ENCODE data around the gene PLG. TPM values are rescaled to one million over a fixed set of nuclear protein-coding genes. Genes with fewer than 3 reads are reported as not detected.
"Not testable (repeated sequence)": the region's sequence is repeated elsewhere in the genome, so short reads cannot be mapped to it uniquely, and the experiment has no call there.

The PLG gene
- total RNA-seq, 2 experiments from 2014 or later, result not detected

GRCh38 chr6:160780656-160781055 is 78.6 kb downstream of the PLG start:
- H3K27me3 Mint-ChIP-seq, H3K4me3 Mint-ChIP-seq, H3K4me1 Mint-ChIP-seq, H3K9me3 Mint-ChIP-seq, H3K36me3 Mint-ChIP-seq, H3K27ac Mint-ChIP-seq, DNase-seq: not testable (repeated sequence)

GRCh38 chr6:160781298-160781697 is 79.3 kb downstream of the PLG start:
- no peaks in the 10 kb centered on the region for H3K9me3 Mint-ChIP-seq
- H3K4me3 Mint-ChIP-seq, result no peak overlapping the region
- peaks cover 12% of the 10 kb centered on the region for H3K27me3 Mint-ChIP-seq
- H3K4me1 Mint-ChIP-seq, result no peaks in the 10 kb centered on the region
- H3K36me3 Mint-ChIP-seq, result no peaks in the 10 kb centered on the region
- no peak for DNase-seq
- no peak overlapping the region for H3K27ac Mint-ChIP-seq

GRCh38 chr6:160782228-160782627 is 80.2 kb downstream of the PLG start:
- peaks cover 16% of the 10 kb centered on the region for H3K27me3 Mint-ChIP-seq
- H3K9me3 Mint-ChIP-seq, result no peaks in the 10 kb centered on the region
- H3K4me3 Mint-ChIP-seq, result no peak overlapping the region
- H3K27ac Mint-ChIP-seq, result no peak overlapping the region
- no peaks in the 10 kb centered on the region for H3K4me1 Mint-ChIP-seq
- DNase-seq, result no peak
- no peaks in the 10 kb centered on the region for H3K36me3 Mint-ChIP-seq

- DNase-seq, result no peak
- H3K4me1 Mint-ChIP-seq, result no peaks in the 10 kb centered on the region
- peaks cover 24% of the 10 kb centered on the region for H3K27me3 Mint-ChIP-seq
- peaks cover 2% of the 10 kb centered on the region for H3K9me3 Mint-ChIP-seq
- H3K36me3 Mint-ChIP-seq, result no peaks in the 10 kb centered on the region
- H3K27ac Mint-ChIP-seq, result no peak overlapping the region
- no peak overlapping the region for H3K4me3 Mint-ChIP-seq
These were observed 81.7 kb downstream of the PLG start for GRCh38 chr6:160783741-160784140.

DNA sequence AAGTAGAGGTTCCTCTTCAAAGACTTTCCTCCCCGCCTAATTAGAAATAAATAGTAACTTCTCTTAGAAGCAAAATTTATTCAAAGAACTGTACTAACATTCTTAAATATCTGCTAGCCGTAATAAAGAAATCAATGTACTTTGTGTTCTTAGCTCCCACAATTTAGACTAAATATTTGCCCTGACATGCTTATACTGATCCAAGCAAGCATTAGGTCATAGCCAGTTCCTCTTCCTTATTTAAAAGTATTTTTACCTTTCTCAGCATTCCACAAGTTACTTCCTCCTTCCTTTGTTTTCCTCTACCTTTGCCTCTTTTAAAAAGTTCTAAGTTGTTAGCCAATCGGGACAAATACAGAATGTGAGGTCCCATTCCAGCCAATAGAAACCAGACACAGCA is 86.1 kb downstream of the PLG start:
- not testable (repeated sequence) for H3K36me3 Mint-ChIP-seq

GRCh38 chr6:160788806-160789205 is 86.8 kb downstream of the PLG start:
- peaks cover 17% of the 10 kb centered on the region for H3K27me3 Mint-ChIP-seq
- no peak overlapping the region for H3K4me3 Mint-ChIP-seq
- no peak for DNase-seq
- H3K9me3 Mint-ChIP-seq, result peaks cover 6% of the 10 kb centered on the region
- no peak overlapping the region for H3K27ac Mint-ChIP-seq
- peaks cover 5% of the 10 kb centered on the region for H3K4me1 Mint-ChIP-seq
- no peaks in the 10 kb centered on the region for H3K36me3 Mint-ChIP-seq

More for the DNA sequence above, 86.1 kb downstream of the PLG start:
- H3K9me3 Mint-ChIP-seq, H3K4me1 Mint-ChIP-seq, H3K4me3 Mint-ChIP-seq, H3K27ac Mint-ChIP-seq, DNase-seq: not testable (repeated sequence)
- peaks cover 17% of the 10 kb centered on the region for H3K27me3 Mint-ChIP-seq

DNA sequence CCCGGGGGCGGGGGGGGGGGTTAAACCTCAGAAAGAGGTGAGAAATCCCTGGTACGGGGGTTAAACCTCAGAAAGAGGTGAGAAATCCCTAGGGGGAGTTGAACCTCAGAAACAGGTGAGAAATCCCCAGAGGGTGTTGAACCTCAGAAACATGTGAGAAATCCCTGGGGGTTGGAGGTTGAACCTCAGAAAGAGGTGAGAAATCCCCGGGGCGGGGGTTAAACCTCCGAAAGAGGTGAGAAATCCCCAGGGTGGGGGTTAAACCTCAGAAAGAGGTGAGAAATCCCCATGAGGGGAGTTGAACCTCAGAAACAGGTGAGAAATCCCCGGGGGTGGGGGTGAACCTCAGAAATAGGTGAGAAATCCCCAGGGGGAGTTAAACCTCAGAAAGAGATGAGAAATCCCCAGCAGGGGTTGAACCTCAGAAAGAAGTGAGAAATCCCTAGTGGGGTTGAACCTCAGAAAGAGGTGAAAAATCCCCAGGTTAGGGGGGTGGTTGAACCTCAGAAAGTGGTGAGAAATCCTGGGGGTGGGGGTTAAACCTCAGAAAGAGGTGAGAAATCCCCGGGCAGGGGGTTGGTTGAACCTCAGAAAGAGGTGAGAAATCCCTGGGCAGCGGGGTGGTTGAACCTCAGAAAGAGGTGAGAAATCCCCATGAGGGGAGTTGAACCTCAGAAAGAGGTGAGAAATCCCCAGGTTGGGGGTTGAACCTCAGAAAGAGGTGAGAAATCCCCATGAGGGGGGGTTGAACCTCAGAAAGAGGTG is 87.4 kb downstream of the PLG start:
- H3K9me3 Mint-ChIP-seq, result peaks cover 6% of the 10 kb centered on the region
- H3K27ac Mint-ChIP-seq, result no peak overlapping the region
- DNase-seq, result no peak
- peaks cover 5% of the 10 kb centered on the region for H3K4me1 Mint-ChIP-seq
- no peak overlapping the region for H3K4me3 Mint-ChIP-seq
- no peaks in the 10 kb centered on the region for H3K36me3 Mint-ChIP-seq
- peaks cover 17% of the 10 kb centered on the region for H3K27me3 Mint-ChIP-seq

- H3K36me3 Mint-ChIP-seq, result no peaks in the 10 kb centered on the region
- DNase-seq, result no peak
- no peak overlapping the region for H3K4me3 Mint-ChIP-seq
- H3K27ac Mint-ChIP-seq, result no peak overlapping the region
- peaks cover 5% of the 10 kb centered on the region for H3K4me1 Mint-ChIP-seq
- peaks cover 6% of the 10 kb centered on the region for H3K9me3 Mint-ChIP-seq
- peaks cover 17% of the 10 kb centered on the region for H3K27me3 Mint-ChIP-seq
These were observed 88.2 kb downstream of the PLG start for GRCh38 chr6:160790028-160790792.

- Mint-ChIP-seq H3K36me3 (no peaks in the 10 kb centered on the region), H3K4me3 (no peak overlapping the region), H3K4me1 (peaks cover 5% of the 10 kb centered on the region), H3K27me3 (peaks cover 11% of the 10 kb centered on the region), H3K27ac (no peak overlapping the region), H3K9me3 (peaks cover 6% of the 10 kb centered on the region)
- DNase-seq, result no peak
These were observed 89.4 kb downstream of the PLG start for GRCh38 chr6:160791459-160791858.

- no peak overlapping the region for H3K27ac Mint-ChIP-seq
- no peak overlapping the region for H3K4me3 Mint-ChIP-seq
- DNase-seq, result no peak
- H3K27me3 Mint-ChIP-seq, result peaks cover 10% of the 10 kb centered on the region
- H3K36me3 Mint-ChIP-seq, result no peaks in the 10 kb centered on the region
- peaks cover 8% of the 10 kb centered on the region for H3K9me3 Mint-ChIP-seq
- peaks cover 5% of the 10 kb centered on the region for H3K4me1 Mint-ChIP-seq
These were observed 90.0 kb downstream of the PLG start for GRCh38 chr6:160791981-160792418.

- DNase-seq, result no peak
- peaks cover 5% of the 10 kb centered on the region for H3K4me1 Mint-ChIP-seq
- peaks cover 9% of the 10 kb centered on the region for H3K9me3 Mint-ChIP-seq
- no peaks in the 10 kb centered on the region for H3K36me3 Mint-ChIP-seq
- no peak overlapping the region for H3K27ac Mint-ChIP-seq
- H3K4me3 Mint-ChIP-seq, result no peak overlapping the region
- H3K27me3 Mint-ChIP-seq, result peaks cover 4% of the 10 kb centered on the region
These were observed 90.7 kb downstream of the PLG start for GRCh38 chr6:160792708-160793107.

DNA sequence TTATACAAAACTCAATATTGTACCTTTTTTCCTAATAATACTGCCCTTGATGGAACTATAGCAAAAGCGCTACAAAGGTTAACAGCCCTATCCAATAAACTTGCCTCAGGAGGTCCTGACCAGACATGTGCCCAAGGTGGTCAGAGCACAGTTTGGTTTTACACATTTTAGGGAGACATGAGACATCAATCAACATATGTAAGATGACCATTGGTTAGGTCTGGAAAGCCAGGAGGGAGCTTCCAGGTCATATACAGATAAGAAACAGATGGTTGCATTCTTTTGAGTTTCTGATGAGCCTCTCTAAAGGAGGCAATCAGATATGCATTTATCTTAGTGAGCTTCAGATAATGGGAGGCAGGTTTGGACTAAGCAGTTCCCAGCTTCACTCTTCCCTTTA is 91.6 kb downstream of the PLG start:
- Mint-ChIP-seq H3K4me1 (peaks cover 5% of the 10 kb centered on the region), H3K36me3 (no peaks in the 10 kb centered on the region), H3K27ac (no peak overlapping the region)

DNA sequence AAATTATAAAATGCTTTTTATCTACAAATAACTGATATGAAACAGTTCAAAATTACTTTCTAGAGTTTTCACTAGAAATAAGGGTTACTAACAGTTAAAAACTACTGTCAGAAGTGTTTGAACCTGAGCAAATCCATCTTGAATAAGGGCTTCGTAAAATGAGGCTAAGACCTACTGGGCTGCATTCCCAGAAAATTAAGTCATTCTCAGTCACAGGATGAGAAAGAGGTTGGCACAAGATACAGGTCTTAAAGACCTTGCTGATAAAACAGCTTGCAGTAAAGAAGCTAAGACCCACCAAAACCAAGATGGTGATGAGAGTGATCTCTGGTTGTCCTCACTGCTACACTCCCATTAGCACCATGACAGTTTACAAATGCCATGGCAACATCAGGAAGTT is 93.7 kb downstream of the PLG start:
- H3K36me3 Mint-ChIP-seq, result no peaks in the 10 kb centered on the region
- H3K4me1 Mint-ChIP-seq, result peaks cover 5% of the 10 kb centered on the region
- H3K9me3 Mint-ChIP-seq, result peaks cover 13% of the 10 kb centered on the region
- H3K27me3 Mint-ChIP-seq, result peaks cover 4% of the 10 kb centered on the region
- DNase-seq, result no peak
- no peak overlapping the region for H3K27ac Mint-ChIP-seq
- H3K4me3 Mint-ChIP-seq, result no peak overlapping the region

More for the DNA sequence above, 91.6 kb downstream of the PLG start:
- H3K9me3 Mint-ChIP-seq, result peaks cover 10% of the 10 kb centered on the region
- no peaks in the 10 kb centered on the region for H3K27me3 Mint-ChIP-seq
- no peak for DNase-seq
- H3K4me3 Mint-ChIP-seq, result no peak overlapping the region

DNA sequence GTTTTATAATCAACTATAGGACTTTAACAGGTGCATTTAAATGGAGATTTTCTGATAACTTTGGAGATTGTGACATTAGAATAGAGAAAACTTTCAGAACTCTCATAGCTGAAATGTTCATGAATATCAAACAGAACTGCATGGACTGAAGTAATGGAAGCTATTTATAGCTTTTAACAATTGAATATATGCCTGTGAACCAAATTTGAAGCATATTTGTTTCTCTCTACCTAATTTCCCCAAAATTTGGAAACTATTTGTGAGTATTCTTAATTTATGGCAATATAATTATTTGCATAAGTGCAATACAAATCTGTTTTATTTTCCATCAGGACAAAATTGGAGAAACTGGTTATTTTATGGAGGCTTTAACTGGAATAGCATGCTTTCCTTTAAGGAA is 96.6 kb downstream of the PLG start:
- Mint-ChIP-seq H3K36me3 (no peaks in the 10 kb centered on the region), H3K27ac (no peak overlapping the region), H3K9me3 (peaks cover 11% of the 10 kb centered on the region), H3K4me3 (no peak overlapping the region), H3K4me1 (no peaks in the 10 kb centered on the region), H3K27me3 (peaks cover 5% of the 10 kb centered on the region)
- DNase-seq, result no peak

DNA sequence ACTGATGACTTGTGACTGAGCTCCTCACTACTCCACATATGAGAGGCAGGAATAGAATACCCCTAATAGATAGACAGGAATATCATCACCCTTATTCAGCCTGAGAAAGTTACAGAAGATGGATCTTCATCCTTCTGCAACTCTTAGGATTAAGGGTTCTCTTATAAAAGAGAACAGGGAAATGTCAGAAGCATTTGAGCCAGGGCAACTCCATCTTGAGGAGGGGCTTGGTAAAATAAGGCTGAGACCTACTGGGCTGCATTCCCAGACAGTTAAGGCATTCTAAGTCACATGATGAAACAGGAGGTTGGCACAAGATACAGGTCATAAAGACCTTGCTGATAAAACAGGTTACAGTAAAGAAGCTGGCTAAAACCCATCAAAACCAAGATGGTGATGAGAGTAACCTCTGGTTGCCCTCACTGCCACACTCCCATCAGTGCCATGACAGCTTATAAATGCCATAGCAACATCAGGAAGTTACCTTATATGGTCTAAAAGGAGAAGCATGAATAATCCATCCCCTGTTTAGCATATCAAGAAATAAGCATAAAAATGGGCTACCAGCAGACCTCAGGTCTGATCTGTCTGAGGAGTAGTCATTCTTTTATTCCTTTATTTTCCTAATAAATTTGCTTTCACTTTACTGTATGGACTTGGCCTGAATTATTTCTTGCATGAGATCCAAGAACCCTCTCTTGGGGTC is 97.9 kb downstream of the PLG start:
- peaks cover 11% of the 10 kb centered on the region for H3K9me3 Mint-ChIP-seq
- H3K27me3 Mint-ChIP-seq, result peaks cover 8% of the 10 kb centered on the region
- no peaks in the 10 kb centered on the region for H3K36me3 Mint-ChIP-seq

More for the DNA sequence above, 97.9 kb downstream of the PLG start:
- DNase-seq, result no peak
- H3K4me1 Mint-ChIP-seq, result no peaks in the 10 kb centered on the region
- no peak overlapping the region for H3K27ac Mint-ChIP-seq
- H3K4me3 Mint-ChIP-seq, result no peak overlapping the region

Measured in activated naive CD8-positive, alpha-beta T cell treated with anti-CD3 and anti-CD28 coated beads for 36 hours (primary cell).